T-helper 1 cell treated with Interleukin-12 subunit alpha and Interleukin-12 subunit beta and Interleukin-4 antibody, amounts not matched to agents 30 μg/mL and 1 μg/mL, for 36 hours (primary cell): ENCODE results near the gene NBEA.

Source experiments
- H3K27ac Mint-ChIP-seq: one replicate; pipeline ENCODE4 v1.8.0; 2021; ENCODE audit warnings: mild to moderate bottlenecking, mixed read lengths
- H3K27me3 Mint-ChIP-seq: one replicate; pipeline ENCODE4 v1.8.0; 2021; ENCODE audit warnings: low read depth, mixed read lengths
- H3K36me3 Mint-ChIP-seq: one replicate; pipeline ENCODE4 v1.8.0; 2021; ENCODE audit warnings: low read depth, mixed read lengths
- H3K4me1 Mint-ChIP-seq: one replicate; pipeline ENCODE4 v1.8.0; 2021; ENCODE audit warnings: low read depth, mixed read lengths
- H3K4me3 Mint-ChIP-seq: one replicate; pipeline ENCODE4 v1.8.0; 2021; ENCODE audit warnings: mild to moderate bottlenecking, moderate library complexity, mixed read lengths
- H3K9me3 Mint-ChIP-seq: one replicate; pipeline ENCODE4 v1.8.0; 2021; ENCODE audit warnings: mixed read lengths

Gene NBEA

DNA sequence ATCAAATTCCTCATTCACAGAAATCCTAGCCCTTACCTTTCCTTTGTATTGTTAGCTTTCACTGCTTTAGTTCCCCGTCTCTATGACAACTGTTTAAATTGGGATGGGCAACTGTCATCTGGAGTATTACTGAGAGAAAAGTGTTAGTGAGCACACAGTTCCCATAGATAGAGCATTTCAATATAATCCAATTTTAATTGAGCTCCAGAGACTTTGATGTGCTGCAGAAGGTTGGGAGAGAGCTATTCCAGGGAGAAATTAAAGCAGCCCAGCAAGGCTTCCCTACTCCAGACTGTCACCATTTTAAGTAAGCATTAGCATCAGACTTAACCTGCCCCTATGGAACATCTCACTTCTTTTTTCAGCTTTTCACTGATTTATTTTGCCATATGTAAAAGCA, 589.5 kb downstream of the NBEA start:
- Mint-ChIP-seq H3K4me3 (no peak overlapping the region), H3K36me3 (no peaks in the 10 kb centered on the region), H3K27ac (no peak overlapping the region), H3K9me3 (no peaks in the 10 kb centered on the region), H3K4me1 (no peaks in the 10 kb centered on the region), H3K27me3 (no peaks in the 10 kb centered on the region)

DNA sequence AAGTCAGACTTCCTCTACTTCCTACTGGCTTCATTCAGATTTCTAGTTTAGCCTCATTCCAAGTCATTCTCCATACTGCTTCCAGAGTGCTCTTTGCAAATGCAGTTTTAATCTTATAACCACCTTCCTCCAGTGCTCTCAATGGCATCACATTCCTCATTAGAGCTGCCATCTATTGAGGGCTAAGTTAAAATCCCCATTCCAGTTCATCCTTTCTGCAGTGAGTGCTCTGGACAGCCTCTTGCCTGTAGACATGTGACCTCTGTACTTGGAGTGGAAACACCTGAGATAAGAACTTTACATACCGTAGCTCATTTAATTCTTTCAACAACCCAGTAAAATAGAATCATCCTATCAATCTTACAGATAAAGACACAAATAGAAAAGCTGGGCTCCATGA, 592.3 kb downstream of the NBEA start:
- no peak overlapping the region for H3K27ac Mint-ChIP-seq

DNA sequence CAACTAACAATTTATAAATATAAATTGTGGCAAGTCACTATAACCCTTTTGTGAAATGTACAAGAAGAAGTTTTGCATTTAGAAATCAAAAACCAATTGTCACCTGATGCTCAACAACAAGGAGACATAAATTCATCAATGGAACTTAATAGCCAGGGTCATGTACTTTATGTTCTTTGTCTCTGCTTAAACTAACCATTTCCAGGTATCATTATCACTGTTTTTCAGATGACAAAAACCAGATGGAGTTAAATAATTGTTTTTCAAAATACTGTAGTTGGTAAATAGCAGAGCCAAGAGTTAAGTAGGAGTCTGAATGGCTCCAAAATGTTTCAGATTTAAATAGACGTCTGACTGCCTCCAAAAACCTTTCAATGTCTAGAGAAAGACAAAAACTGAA, 606.7 kb downstream of the NBEA start:
- Mint-ChIP-seq H3K36me3 (no peaks in the 10 kb centered on the region), H3K27ac (no peak overlapping the region), H3K4me1 (no peaks in the 10 kb centered on the region), H3K9me3 (no peaks in the 10 kb centered on the region), H3K27me3 (no peaks in the 10 kb centered on the region), H3K4me3 (no peak overlapping the region)

More for the DNA sequence above, 592.3 kb downstream of the NBEA start:
- Mint-ChIP-seq H3K36me3 (no peaks in the 10 kb centered on the region), H3K4me1 (no peaks in the 10 kb centered on the region), H3K27me3 (no peaks in the 10 kb centered on the region), H3K9me3 (no peaks in the 10 kb centered on the region), H3K4me3 (no peak overlapping the region)

DNA sequence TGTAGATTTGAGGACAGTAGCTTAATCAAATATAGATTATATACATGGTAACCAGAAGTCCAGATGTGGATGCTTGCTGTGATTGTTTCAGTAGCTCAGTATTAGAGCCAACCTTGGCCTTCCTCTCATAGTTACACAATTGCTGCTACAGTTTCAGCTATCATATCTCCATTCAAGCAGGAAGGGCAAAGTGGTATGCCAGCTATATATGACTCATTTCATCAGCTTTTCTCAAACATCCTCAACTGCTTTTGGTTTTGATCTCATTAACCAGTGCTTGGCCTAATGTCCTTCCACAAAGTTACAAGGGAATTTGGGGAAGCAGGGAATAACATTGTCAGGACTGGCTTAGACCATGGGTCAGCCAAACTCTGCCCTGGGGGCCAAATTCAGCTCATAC, 607.4 kb downstream of the NBEA start:
- Mint-ChIP-seq H3K27me3 (no peaks in the 10 kb centered on the region), H3K4me1 (no peaks in the 10 kb centered on the region), H3K4me3 (no peak overlapping the region), H3K27ac (no peak overlapping the region), H3K9me3 (no peaks in the 10 kb centered on the region), H3K36me3 (no peaks in the 10 kb centered on the region)

DNA sequence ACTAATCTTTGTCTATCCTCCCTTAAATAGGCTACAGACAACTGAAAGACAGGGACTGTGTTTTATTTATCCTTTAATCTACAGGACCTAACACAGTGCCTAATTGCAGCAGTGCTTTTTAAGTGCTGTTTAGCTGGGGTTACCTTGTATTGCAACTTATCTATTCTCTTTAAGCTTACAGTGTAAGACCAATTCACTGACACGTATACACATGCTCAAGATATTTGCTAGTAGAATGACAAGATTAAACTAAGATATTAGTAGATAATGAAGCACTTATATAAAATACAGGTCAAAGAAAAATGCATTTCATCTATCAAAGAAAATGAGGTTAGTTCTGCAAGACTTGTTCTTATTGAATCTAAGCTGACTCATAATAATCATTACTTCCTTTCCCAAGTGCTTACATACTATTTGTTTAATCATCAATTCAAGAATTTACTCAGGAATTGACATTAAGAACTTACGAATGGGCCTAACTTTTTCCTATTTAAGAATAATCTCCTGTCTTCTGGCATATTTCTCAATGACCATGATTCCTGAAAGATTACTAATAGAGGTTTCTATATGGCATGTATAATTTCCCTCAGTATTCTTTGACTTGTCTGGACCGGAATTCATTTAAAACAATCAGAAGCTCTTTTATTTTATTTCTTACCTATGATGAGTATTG, 610.2 kb downstream of the NBEA start:
- no peaks in the 10 kb centered on the region for H3K36me3 Mint-ChIP-seq
- no peaks in the 10 kb centered on the region for H3K4me1 Mint-ChIP-seq
- no peak overlapping the region for H3K27ac Mint-ChIP-seq
- H3K27me3 Mint-ChIP-seq: no peaks in the 10 kb centered on the region
- H3K4me3 Mint-ChIP-seq: no peak overlapping the region
- no peaks in the 10 kb centered on the region for H3K9me3 Mint-ChIP-seq

DNA sequence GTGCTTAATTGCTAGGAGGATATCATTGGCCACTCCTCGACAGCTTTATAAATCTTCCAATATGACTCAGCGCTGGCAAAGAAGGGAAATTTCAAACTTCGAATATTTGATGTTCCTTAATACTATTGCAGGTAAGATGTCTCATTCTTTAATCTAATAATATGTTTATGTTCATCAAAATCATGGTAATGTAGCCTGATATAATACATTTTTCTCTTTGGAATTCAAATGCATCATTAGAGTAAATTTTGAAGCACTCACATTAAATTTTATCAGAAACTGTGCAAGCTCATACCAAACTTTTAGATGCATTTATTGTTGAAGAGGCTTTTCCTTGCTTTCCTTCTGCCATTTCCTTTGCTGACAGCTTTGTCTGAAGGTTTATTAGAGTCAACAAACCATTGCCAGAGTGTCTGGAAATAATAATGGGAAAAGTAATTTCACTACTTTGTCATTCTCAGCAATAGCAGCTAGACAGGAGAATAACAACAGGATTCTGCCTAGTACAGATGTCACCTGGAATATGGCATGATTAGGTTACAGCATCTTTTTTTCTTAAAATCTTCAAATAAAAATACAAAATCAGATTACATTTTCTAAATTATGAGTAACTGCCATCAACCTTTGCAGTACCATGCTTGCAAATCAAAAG, 613.0 kb downstream of the NBEA start:
- Mint-ChIP-seq H3K9me3 (no peaks in the 10 kb centered on the region), H3K27me3 (no peaks in the 10 kb centered on the region), H3K4me1 (no peaks in the 10 kb centered on the region), H3K36me3 (no peaks in the 10 kb centered on the region), H3K27ac (no peak overlapping the region), H3K4me3 (no peak overlapping the region)

DNA sequence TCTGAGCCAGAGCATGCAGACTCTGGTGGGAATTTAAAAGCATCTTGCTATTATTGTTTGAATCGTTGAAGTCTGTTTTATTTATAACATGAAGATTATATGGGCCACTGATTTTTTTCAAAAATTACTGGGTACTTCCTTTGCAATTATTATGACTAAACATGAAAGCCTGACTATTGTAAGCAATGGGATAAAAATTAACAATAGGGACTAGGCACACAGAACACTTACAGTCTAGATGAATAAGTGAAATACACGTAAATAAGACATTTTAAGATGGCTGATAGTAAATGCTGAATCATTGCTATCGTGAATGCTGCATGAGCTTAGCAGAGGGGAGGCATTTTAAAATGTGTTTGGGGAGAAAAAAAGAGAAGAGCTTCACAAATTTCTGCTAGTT, 615.4 kb downstream of the NBEA start:
- H3K27ac Mint-ChIP-seq: no peak overlapping the region

DNA sequence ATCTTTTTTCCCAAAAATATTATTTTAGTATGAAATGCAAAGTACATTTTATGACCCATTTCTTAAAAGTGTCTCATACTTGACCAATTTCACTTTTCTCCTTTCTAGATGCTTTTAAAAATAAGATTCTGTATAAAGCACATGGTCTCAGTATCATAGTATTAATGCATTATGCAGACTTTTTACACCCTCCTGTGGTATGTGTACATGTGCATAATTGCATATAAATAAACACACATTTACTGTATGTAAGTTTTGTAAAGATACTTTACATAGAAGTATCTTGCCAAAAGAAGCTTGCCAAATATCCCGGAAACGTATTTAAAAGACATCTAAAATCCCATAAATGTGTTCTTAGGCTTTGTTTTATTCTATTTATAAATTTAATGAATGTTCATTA, 619.5 kb downstream of the NBEA start:
- Mint-ChIP-seq H3K4me1 (no peaks in the 10 kb centered on the region), H3K9me3 (no peaks in the 10 kb centered on the region), H3K27ac (no peak overlapping the region), H3K27me3 (no peaks in the 10 kb centered on the region), H3K4me3 (no peak overlapping the region), H3K36me3 (no peaks in the 10 kb centered on the region)

More for the DNA sequence above, 615.4 kb downstream of the NBEA start:
- no peaks in the 10 kb centered on the region for H3K27me3 Mint-ChIP-seq
- H3K4me1 Mint-ChIP-seq: no peaks in the 10 kb centered on the region
- H3K36me3 Mint-ChIP-seq: no peaks in the 10 kb centered on the region
- no peaks in the 10 kb centered on the region for H3K9me3 Mint-ChIP-seq
- H3K4me3 Mint-ChIP-seq: no peak overlapping the region

DNA sequence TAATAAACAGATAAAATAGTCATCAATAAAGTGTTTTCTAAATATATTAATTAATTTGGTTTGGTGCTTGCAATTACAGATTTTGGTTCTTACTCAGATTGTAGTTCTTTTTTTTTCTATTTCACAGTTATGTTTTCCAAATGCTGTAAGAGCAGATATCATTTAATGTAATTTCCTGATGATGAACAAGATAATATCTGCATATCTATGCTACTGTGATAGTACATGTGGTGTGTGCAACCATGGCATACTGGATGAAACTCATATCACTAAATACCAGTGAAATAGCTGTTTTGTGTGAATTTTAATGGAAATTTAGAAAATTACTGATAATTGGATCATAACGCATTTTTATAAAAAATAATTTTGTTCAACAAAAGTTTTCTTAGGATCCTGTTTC, 623.2 kb downstream of the NBEA start:
- H3K27ac Mint-ChIP-seq: no peak overlapping the region
- H3K4me1 Mint-ChIP-seq: no peaks in the 10 kb centered on the region
- H3K9me3 Mint-ChIP-seq: no peaks in the 10 kb centered on the region
- H3K36me3 Mint-ChIP-seq: no peaks in the 10 kb centered on the region
- H3K27me3 Mint-ChIP-seq: no peaks in the 10 kb centered on the region
- no peak overlapping the region for H3K4me3 Mint-ChIP-seq

DNA sequence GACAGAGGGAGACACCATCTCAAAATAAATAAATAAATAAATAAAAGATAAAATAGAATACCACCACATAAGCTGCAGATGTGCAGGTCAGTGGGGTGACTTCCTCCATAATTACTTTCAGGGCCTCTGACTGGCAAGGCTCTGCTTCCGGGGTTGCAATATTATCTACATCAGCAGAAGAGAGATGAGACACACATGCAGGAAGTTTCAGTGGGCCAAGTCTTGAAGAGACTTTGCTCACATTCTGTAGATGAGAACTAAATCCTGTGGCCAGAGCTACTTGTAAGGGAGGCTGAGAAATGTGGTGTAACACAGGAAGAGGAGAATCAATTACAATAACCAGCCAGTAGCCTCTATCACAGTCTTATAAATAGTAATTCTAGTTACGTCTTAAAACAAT, 624.3 kb downstream of the NBEA start:
- Mint-ChIP-seq H3K9me3 (no peaks in the 10 kb centered on the region), H3K36me3 (no peaks in the 10 kb centered on the region), H3K4me1 (no peaks in the 10 kb centered on the region), H3K27me3 (no peaks in the 10 kb centered on the region), H3K27ac (no peak overlapping the region), H3K4me3 (no peak overlapping the region)

DNA sequence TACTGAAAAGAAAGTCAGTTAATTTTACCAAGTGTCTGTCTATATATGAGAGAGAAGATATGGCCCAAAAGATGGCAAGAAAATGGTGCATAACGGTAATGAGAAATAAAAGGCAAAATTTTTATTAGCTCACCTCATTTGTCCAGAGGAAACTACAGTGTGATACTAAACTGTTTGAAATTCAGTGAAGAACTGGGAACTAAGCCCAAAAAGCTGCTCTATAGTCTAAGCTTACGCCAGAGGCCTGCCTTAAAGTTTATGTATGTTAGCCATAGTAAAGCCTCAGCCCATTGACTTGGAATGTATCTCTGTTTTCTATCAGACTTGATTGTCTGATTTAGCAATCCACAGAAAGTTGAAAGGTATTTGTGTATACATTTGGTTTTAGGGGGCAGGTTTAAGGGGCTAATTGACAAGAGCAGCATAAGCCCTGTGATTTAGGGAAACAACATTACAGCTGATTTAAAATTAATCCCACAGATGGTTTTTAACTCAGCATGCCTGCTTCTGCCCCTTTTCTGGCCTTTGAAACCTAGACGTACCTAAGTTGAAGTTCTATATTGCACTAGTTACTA, 625.4 kb downstream of the NBEA start:
- H3K4me1 Mint-ChIP-seq: no peaks in the 10 kb centered on the region
- H3K4me3 Mint-ChIP-seq: no peak overlapping the region
- no peak overlapping the region for H3K27ac Mint-ChIP-seq
- no peaks in the 10 kb centered on the region for H3K27me3 Mint-ChIP-seq
- H3K36me3 Mint-ChIP-seq: no peaks in the 10 kb centered on the region
- no peaks in the 10 kb centered on the region for H3K9me3 Mint-ChIP-seq

DNA sequence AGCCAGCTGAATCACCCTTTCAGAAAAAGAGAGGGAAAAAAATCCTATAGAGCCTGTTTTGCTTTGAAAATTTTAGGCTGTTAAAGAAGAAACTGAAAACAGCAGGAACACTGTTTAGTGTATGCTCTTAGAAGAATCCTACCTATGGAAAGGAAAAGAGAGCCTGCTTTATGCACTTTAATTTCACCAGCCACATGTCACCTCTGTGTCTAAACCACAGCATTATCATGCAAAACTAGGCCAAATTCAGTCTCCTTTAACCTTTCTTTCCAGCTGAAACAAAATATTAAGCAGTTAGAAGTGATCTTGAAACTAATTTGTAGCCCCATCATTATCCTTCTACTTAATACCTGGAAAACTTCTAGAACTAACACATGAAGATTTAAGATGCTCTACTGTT, 631.6 kb downstream of the NBEA start:
- Mint-ChIP-seq H3K4me1 (no peaks in the 10 kb centered on the region), H3K9me3 (no peaks in the 10 kb centered on the region), H3K36me3 (no peaks in the 10 kb centered on the region), H3K4me3 (no peak overlapping the region), H3K27ac (no peak overlapping the region), H3K27me3 (no peaks in the 10 kb centered on the region)

DNA sequence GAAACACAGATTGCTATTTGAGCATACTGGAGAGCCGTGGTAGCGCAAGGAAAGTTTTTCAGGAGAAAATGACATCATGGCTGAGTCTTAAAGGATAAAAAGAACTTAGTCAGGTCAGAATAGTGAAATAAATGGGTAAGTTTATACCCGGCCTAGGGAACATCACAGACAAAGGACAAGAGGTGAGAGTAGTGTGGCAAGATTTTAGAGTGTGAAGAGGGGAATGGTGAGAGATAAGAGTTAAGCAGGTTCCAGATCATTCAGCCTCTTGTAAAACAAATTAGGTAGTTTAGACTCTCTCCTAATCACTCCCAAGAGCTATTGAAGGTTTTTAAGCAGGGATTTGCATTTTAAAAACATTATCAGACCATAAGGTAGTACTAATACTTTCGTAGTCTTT, 650.4 kb downstream of the NBEA start:
- H3K27ac Mint-ChIP-seq: no peak overlapping the region
- H3K4me3 Mint-ChIP-seq: no peak overlapping the region
- H3K27me3 Mint-ChIP-seq: no peaks in the 10 kb centered on the region
- no peaks in the 10 kb centered on the region for H3K36me3 Mint-ChIP-seq
- H3K9me3 Mint-ChIP-seq: no peaks in the 10 kb centered on the region
- H3K4me1 Mint-ChIP-seq: no peaks in the 10 kb centered on the region

DNA sequence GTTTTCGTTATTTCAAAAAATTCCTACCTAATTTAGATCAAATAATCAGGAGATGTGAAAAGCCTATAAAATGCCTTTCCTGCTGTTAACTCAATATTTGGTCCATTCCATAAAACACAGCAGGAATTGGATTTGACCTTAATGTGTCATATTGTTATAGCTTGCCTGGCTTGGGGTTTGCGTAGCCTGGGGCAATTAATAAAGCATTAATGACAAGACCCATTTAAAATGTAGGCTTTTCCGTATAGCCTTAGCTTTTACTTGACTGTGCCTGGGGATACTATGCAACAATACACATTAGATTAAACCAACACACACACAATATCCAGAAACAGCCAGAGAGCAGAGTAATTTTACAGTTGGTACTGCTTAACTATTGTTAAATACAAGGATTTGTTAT, 651.6 kb downstream of the NBEA start:
- no peaks in the 10 kb centered on the region for H3K9me3 Mint-ChIP-seq
- no peaks in the 10 kb centered on the region for H3K27me3 Mint-ChIP-seq
- H3K36me3 Mint-ChIP-seq: no peaks in the 10 kb centered on the region
- H3K27ac Mint-ChIP-seq: no peak overlapping the region
- no peaks in the 10 kb centered on the region for H3K4me1 Mint-ChIP-seq
- no peak overlapping the region for H3K4me3 Mint-ChIP-seq

DNA sequence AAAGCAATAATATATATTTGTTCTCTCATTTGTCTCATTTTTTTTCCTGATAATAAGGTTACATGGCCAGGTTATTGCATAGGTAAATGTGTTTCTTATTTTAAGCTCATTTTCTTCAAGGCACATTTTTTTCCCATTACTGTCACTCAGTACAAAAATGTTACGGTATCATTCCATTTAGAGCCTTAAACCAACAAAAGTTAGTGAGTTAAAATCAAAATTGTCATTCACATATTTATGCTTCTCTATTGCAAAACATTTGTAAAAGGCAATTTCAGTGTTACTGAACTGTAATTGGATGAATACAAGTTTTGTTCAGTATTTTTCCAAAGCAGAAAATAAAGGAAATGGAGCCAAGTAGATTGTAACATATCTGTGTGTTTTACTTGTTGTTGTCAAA, 652.0 kb downstream of the NBEA start:
- H3K4me3 Mint-ChIP-seq: no peak overlapping the region
- H3K36me3 Mint-ChIP-seq: no peaks in the 10 kb centered on the region
- no peaks in the 10 kb centered on the region for H3K4me1 Mint-ChIP-seq
- no peaks in the 10 kb centered on the region for H3K27me3 Mint-ChIP-seq
- no peaks in the 10 kb centered on the region for H3K9me3 Mint-ChIP-seq
- H3K27ac Mint-ChIP-seq: no peak overlapping the region
